Measurements from ENCODE around the gene ARHGAP20. TPM values are rescaled to one million over a fixed set of nuclear protein-coding genes. Genes with fewer than 3 reads are reported as not detected.

The ARHGAP20 gene
- total and polyA plus RNA-seq, 2 of the 8 experiments (the other 6 are each of a cell fraction or from before 2014, with no cell fraction given): 0.05 to 0.28 TPM

- TF ChIP-seq E2F6 (IDR thresholded peaks at IDR 0.05): no peak
- TF ChIP-seq GTF2F1 (IDR thresholded peaks at IDR 0.05; ENCODE audit: borderline replicate concordance, low read depth, low read length): no peak
- TF ChIP-seq YY1 (IDR thresholded peaks at IDR 0.05; ENCODE audit: low read depth, low read length): no peak
These were observed 174.1 kb downstream of the ARHGAP20 start (continued) for GRCh38 chr11:110538154-110538553.

Data from H1 (cell line).